ENCODE results near the gene MAP3K8. TPM values are rescaled to one million over a fixed set of nuclear protein-coding genes. Genes with fewer than 3 reads are reported as not detected.

Gene MAP3K8
- total RNA-seq, 1 donor from 2014 or later = 11.5 TPM

DNA sequence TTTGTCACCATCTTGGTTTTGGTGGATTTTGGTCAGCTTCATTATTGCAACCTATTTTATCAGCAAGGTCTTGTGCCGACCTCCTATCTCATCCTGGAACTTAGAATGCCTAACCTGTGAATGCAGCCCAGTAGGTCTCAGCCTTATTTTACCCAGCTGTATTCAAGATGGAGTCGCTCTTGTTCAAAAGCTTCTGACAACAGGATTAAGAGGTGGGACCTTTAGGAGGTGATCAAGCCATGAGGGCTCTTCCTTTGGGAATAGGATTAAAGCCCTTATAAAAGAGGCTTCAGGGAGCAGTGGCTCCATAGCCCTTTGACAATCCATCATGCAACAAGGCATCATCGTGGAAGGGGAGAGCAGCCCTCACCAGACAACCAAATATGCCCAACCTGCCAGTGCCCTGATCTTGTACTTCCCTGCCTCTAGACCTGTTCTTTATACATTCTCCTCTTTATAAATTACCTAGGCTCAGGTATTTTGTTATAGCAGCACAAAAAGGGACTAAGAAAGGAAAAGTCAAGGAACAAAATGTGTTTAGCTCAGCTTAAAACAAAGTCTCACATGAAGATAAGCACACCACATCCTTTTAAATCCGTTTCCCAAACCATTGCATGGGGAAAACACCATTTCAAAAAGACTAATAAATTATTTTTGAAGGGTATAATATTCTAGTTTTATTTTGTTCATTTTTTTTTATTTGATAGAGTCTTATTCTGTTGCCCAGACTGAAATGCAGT is 8.5 kb upstream of the MAP3K8 start:
- Mint-ChIP-seq H3K27ac (ENCODE audit: unreplicated experiment) (no peak overlapping the region), H3K27me3 (ENCODE audit: unreplicated experiment) (no peaks in the 10 kb centered on the region), H3K9me3 (ENCODE audit: unreplicated experiment) (no peaks in the 10 kb centered on the region), H3K4me1 (ENCODE audit: unreplicated experiment) (peaks cover 10% of the 10 kb centered on the region), H3K36me3 (ENCODE audit: unreplicated experiment) (no peaks in the 10 kb centered on the region), H3K4me3 (ENCODE audit: unreplicated experiment) (no peak overlapping the region)
- DNase-seq (ENCODE audit: extremely low spot score, unreplicated experiment) = no peak
- TF ChIP-seq, protein P1, sequence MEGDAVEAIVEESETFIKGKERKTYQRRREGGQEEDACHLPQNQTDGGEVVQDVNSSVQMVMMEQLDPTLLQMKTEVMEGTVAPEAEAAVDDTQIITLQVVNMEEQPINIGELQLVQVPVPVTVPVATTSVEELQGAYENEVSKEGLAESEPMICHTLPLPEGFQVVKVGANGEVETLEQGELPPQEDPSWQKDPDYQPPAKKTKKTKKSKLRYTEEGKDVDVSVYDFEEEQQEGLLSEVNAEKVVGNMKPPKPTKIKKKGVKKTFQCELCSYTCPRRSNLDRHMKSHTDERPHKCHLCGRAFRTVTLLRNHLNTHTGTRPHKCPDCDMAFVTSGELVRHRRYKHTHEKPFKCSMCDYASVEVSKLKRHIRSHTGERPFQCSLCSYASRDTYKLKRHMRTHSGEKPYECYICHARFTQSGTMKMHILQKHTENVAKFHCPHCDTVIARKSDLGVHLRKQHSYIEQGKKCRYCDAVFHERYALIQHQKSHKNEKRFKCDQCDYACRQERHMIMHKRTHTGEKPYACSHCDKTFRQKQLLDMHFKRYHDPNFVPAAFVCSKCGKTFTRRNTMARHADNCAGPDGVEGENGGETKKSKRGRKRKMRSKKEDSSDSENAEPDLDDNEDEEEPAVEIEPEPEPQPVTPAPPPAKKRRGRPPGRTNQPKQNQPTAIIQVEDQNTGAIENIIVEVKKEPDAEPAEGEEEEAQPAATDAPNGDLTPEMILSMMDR (IDR thresholded peaks at IDR 0.05) = no peak

DNA sequence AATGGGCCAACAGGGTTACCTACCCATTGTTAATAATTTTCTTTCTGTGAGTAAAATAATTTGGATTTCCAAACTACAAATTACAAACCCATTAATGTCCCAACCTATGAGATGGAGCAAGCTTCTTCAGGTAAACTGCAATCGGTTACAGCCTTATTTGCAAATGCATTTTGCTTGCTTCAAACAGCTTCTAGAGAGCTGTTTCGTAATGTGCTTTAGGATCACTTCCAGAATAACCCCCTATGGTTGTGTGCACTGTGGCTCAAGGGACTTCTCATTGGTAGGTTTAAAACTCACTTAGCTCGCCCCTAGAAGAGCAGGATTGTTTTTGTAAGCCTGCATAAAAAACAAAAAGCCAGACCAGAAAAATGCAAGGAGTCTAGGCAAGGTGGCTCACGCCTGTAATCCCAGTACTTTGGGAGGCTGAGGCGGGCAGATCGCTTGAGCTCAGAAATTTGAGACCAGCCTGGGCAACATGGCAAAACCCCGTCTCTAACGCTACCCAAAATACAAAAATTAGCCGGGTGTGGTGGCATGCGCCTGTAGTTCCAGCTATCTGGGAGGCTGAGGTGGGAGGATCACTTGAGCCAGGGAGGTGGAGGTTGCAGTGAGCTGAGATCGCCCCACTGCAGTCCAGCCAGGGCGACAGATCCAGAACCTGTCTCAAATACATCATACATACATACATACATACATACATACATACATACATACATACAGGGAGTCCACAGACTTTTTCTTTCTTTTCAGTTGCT is 3.3 kb upstream of the MAP3K8 start:
- H3K36me3 Mint-ChIP-seq (ENCODE audit: unreplicated experiment) = no peaks in the 10 kb centered on the region
- DNase-seq (ENCODE audit: extremely low spot score, unreplicated experiment) = no peak
- H3K4me1 Mint-ChIP-seq (ENCODE audit: unreplicated experiment) = peaks cover 28% of the 10 kb centered on the region
- H3K4me3 Mint-ChIP-seq (ENCODE audit: unreplicated experiment) = no peak overlapping the region
- peak overlapping the region; percentile 41 for H3K27ac Mint-ChIP-seq (ENCODE audit: unreplicated experiment)
- no peaks in the 10 kb centered on the region for H3K9me3 Mint-ChIP-seq (ENCODE audit: unreplicated experiment)
- TF ChIP-seq, protein P1 (IDR thresholded peaks at IDR 0.05) = no peak
- H3K27me3 Mint-ChIP-seq (ENCODE audit: unreplicated experiment) = no peaks in the 10 kb centered on the region

DNA sequence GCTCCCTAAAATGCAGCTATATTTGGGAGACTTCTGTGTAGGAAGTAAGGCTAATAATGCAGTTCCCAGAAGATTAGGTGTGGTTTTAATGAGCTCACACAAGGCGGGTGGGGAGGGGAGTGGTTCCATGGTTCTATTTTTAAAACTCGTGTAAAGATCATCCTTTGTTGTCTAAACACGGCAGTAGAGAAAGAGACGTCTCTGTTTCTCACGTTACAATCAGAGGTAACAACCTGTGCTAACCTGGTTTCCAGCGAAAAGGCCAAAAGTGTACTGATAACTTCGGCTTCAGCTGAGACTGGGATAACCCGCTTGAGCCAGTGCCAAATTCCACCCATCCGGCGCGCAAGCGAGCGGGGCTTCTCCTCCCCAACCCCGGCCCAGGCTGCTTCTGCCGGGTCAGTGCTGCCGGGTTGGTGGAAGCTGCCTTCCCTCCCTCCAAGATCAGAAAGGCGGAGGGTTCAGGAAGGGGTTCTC is 2.5 kb upstream of the MAP3K8 start:
- TF ChIP-seq, protein P1 (IDR thresholded peaks at IDR 0.05) = no peak
- Mint-ChIP-seq H3K27me3 (ENCODE audit: unreplicated experiment) (no peaks in the 10 kb centered on the region), H3K9me3 (ENCODE audit: unreplicated experiment) (no peaks in the 10 kb centered on the region), H3K27ac (ENCODE audit: unreplicated experiment) (peak overlapping the region; percentile 41), H3K36me3 (ENCODE audit: unreplicated experiment) (no peaks in the 10 kb centered on the region), H3K4me3 (ENCODE audit: unreplicated experiment) (no peak overlapping the region), H3K4me1 (ENCODE audit: unreplicated experiment) (peaks cover 35% of the 10 kb centered on the region)
- DNase-seq (ENCODE audit: extremely low spot score, unreplicated experiment) = no peak

- H3K9me3 Mint-ChIP-seq (ENCODE audit: unreplicated experiment) = no peaks in the 10 kb centered on the region
- H3K27ac Mint-ChIP-seq (ENCODE audit: unreplicated experiment) = peak overlapping the region; percentile 96
- no peak for DNase-seq (ENCODE audit: extremely low spot score, unreplicated experiment)
- H3K4me3 Mint-ChIP-seq (ENCODE audit: unreplicated experiment) = peak overlapping the region; percentile 90
- peaks cover 48% of the 10 kb centered on the region for H3K4me1 Mint-ChIP-seq (ENCODE audit: unreplicated experiment)
- H3K36me3 Mint-ChIP-seq (ENCODE audit: unreplicated experiment) = no peaks in the 10 kb centered on the region
- TF ChIP-seq, protein P1 (IDR thresholded peaks at IDR 0.05) = no peak
- no peaks in the 10 kb centered on the region for H3K27me3 Mint-ChIP-seq (ENCODE audit: unreplicated experiment)
Observed at GRCh38 chr10:30432622-30433305, 1.2 kb upstream of the MAP3K8 start.
